Ascending aorta (tissue), 2 donors: Measurements from ENCODE around the gene ACIN1. TPM values are rescaled to one million over a fixed set of nuclear protein-coding genes. Genes with fewer than 3 reads are reported as not detected.
"Not testable (repeated sequence)": the region's sequence is repeated elsewhere in the genome, so short reads cannot be mapped to it uniquely, and the experiment has no call there.

ENCODE experiments used
- DNase-seq, 2 donors: peaks; one replicate each; pipeline ENCODE4 v3.0.0-alpha.2; 2019; ENCODE audit warnings: low spot score in 2 of 2
- H3K27ac ChIP-seq, 2 donors: fragments of 200-600 bp; sonication (generic); one replicate each; pipeline ENCODE4 v1.5.1; 2016 to 2017; ENCODE audit warnings: mild to moderate bottlenecking in 1 of 2
- H3K27me3 ChIP-seq: fragments of 200-600 bp; sonication (generic); one replicate; pipeline ENCODE4 v1.5.1; 2017
- H3K36me3 ChIP-seq, 2 donors: fragments of 200-600 bp; sonication (generic); one replicate each; pipeline ENCODE4 v1.5.1; 2016
- H3K4me1 ChIP-seq, 2 donors: fragments of 200-600 bp; sonication (generic); one replicate each; pipeline ENCODE4 v1.5.1; 2016 to 2017; ENCODE audit warnings: mild to moderate bottlenecking in 1 of 2
- H3K4me3 ChIP-seq, 2 donors: fragments of 200-600 bp; sonication (generic); one replicate each; pipeline ENCODE4 v1.5.1; 2016 to 2017; ENCODE audit warnings: mild to moderate bottlenecking in 1 of 2
- H3K9me3 ChIP-seq, 2 donors: fragments of 200-600 bp; sonication (generic); one replicate each; pipeline ENCODE4 v1.5.1; 2016
- intact Hi-C: fragments of 100-400 bp; cut with DNase I; formaldehyde crosslinking; loops from one replicate; pipeline ENCODE4 v1.15.1; 2023
- total RNA-seq: library from RNA; depleted of rRNA; stranded (reverse); fragments of >200 nt; gene quantifications from one replicate; pipeline ENCODE4 v1.1.0, GENCODE V29; 2016
- TF ChIP-seq, protein P1 (sequence below), 3 experiments: fragments of 200-600 bp in 2 of 3; fragments of 450-650 bp in 1 of 3; sonication (generic) in 2 of 3; IDR thresholded peaks; one replicate each; pipeline ENCODE4 v1.5.1; 2016 to 2019; ENCODE audit warnings: antibody characterized with exemption in 3 of 3, mild to moderate bottlenecking in 1 of 3, moderate library complexity in 1 of 3

ACIN1 gene
- total RNA-seq, 1 donor from 2014 or later = 58.9 TPM

- H3K27me3 ChIP-seq = no peaks in the 10 kb centered on the region
- TF ChIP-seq, protein P1, sequence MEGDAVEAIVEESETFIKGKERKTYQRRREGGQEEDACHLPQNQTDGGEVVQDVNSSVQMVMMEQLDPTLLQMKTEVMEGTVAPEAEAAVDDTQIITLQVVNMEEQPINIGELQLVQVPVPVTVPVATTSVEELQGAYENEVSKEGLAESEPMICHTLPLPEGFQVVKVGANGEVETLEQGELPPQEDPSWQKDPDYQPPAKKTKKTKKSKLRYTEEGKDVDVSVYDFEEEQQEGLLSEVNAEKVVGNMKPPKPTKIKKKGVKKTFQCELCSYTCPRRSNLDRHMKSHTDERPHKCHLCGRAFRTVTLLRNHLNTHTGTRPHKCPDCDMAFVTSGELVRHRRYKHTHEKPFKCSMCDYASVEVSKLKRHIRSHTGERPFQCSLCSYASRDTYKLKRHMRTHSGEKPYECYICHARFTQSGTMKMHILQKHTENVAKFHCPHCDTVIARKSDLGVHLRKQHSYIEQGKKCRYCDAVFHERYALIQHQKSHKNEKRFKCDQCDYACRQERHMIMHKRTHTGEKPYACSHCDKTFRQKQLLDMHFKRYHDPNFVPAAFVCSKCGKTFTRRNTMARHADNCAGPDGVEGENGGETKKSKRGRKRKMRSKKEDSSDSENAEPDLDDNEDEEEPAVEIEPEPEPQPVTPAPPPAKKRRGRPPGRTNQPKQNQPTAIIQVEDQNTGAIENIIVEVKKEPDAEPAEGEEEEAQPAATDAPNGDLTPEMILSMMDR (IDR thresholded peaks at IDR 0.05) = no peak
- H3K36me3 ChIP-seq = no peaks in the 10 kb centered on the region
- no peak for DNase-seq
- no peaks in the 10 kb centered on the region for H3K9me3 ChIP-seq
- intact Hi-C loops = no loop called here
- H3K4me3 ChIP-seq = no peak overlapping the region
- H3K27ac ChIP-seq = no peak overlapping the region
- H3K4me1 ChIP-seq = peaks cover 0 to 3% of the 10 kb centered on the region in 2 donors
These were observed 19.2 kb upstream of the ACIN1 start for GRCh38 chr14:23114120-23114458.

- no peak overlapping the region for H3K4me3 ChIP-seq
- H3K27ac ChIP-seq = no peak overlapping the region
- TF ChIP-seq, protein P1 (IDR thresholded peaks at IDR 0.05) = no peak
- H3K36me3 ChIP-seq = no peaks in the 10 kb centered on the region
- H3K4me1 ChIP-seq = peaks cover 0 to 3% of the 10 kb centered on the region in 2 donors
- H3K27me3 ChIP-seq = no peaks in the 10 kb centered on the region
- intact Hi-C loops = no loop called here
- H3K9me3 ChIP-seq = no peaks in the 10 kb centered on the region
- DNase-seq = no peak
These were observed 18.6 kb upstream of the ACIN1 start for GRCh38 chr14:23113431-23114119.

DNA sequence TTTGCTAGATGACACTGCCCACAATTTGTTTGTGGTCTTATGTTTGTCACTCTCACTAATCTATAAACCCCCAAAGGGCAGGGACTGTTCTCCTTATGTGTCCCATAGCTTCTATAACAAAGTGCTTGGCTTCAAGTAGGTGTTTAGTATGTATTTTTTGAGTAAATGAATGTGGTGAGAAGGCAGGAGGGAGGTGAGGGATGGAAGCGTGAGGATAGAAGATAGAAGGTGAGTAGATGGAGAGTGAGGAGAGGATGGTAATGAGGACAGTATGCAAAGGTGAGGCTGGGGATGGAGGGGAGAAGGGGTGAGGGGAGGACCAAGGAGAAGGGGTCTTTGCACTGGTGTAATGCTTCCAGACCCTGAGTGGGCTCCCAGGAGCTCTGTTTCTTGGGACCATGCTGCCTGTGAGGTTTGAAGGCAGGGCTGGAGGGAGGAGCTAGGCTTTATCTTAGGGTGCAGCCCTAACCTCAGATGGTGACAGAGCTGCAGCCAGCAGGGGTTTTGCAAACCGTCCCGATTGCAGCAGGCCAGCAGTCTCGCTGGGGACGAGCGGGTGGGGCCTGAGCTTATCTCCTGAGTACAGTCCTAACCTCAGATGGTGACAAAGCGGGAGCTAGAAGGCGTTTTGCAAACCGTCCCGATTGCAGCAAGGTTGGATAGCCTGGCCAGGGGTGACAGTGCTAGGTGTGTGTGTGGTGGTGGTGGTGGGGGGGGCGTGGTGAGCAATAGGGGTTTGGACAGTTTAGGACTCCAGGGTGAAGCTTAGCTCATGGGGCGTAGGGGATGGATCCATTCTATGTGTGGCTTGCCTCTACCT, 17.6 kb upstream of the ACIN1 start:
- H3K4me1 ChIP-seq = peaks cover 0 to 3% of the 10 kb centered on the region in 2 donors
- H3K4me3 ChIP-seq = no peak overlapping the region
- TF ChIP-seq, protein P1 (IDR thresholded peaks at IDR 0.05) = no peak
- H3K36me3 ChIP-seq = no peaks in the 10 kb centered on the region
- no peaks in the 10 kb centered on the region for H3K9me3 ChIP-seq
- no peaks in the 10 kb centered on the region for H3K27me3 ChIP-seq
- no peak overlapping the region for H3K27ac ChIP-seq
- intact Hi-C loops = no loop called here
- no peak for DNase-seq

GRCh38 chr14:23110579-23111365, 15.8 kb upstream of the ACIN1 start:
- DNase-seq = no peak
- Histone ChIP-seq H3K4me3 (no peak overlapping the region), H3K36me3 (no peaks in the 10 kb centered on the region), H3K9me3 (no peaks in the 10 kb centered on the region), H3K4me1 (peaks cover 0 to 3% of the 10 kb centered on the region in 2 donors), H3K27me3 (no peaks in the 10 kb centered on the region), H3K27ac (no peak overlapping the region)
- TF ChIP-seq, protein P1 (IDR thresholded peaks at IDR 0.05) = no peak
- intact Hi-C loops = no loop called here

GRCh38 chr14:23109769-23110168, 14.8 kb upstream of the ACIN1 start:
- TF ChIP-seq, protein P1 (IDR thresholded peaks at IDR 0.05) = no peak
- DNase-seq = no peak
- Histone ChIP-seq H3K9me3 (no peaks in the 10 kb centered on the region), H3K27ac (no peak overlapping the region), H3K27me3 (no peaks in the 10 kb centered on the region), H3K4me1 (peaks cover 0 to 3% of the 10 kb centered on the region in 2 donors), H3K4me3 (no peak overlapping the region), H3K36me3 (no peaks in the 10 kb centered on the region)
- intact Hi-C loops = loop anchor here (1.0 kb wide), 1 partner anchor 31 kb away; no protein-coding TSS in a partner anchor

DNA sequence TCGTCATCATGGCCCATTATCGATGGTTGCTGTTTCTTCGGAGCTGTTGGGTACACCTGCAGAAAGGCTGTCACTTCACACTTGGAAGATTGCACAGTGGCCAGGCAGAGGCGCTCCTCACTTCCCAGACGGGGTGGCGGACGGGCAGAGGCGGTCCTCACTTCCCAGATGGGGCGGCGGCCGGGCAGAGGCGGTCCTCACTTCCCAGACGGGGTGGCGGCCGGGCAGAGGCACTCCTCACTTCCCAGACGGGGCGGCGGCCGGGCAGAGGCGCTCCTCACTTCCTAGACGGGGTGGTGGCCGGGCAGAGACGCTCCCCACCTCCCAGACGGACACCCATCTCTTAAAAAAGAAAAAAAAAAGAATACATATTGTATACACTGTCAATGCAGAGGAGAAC, 13.2 kb upstream of the ACIN1 start:
- H3K4me1 ChIP-seq, DNase-seq, H3K4me3 ChIP-seq, H3K36me3 ChIP-seq, H3K27ac ChIP-seq, H3K27me3 ChIP-seq, H3K9me3 ChIP-seq, intact Hi-C loops: not testable (repeated sequence)

DNA sequence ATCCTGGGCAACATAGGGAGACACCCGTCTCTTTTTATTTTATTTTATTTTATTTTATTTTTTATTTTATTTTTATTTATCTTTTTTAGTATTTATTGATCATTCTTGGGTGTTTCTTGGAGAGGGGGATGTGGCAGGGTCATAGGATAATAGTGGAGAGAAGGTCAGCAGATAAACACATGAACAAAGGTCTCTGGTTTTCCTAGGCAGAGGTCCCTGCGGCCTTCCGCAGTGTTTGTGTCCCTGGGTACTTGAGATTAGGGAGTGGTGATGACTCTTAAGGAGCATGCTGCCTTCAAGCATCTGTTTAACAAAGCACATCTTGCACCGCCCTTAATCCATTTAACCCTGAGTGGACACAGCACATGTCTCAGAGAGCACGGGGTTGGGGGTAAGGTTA, 12.7 kb upstream of the ACIN1 start:
- H3K27ac ChIP-seq, H3K27me3 ChIP-seq, H3K36me3 ChIP-seq, H3K9me3 ChIP-seq, H3K4me1 ChIP-seq, intact Hi-C loops, H3K4me3 ChIP-seq, DNase-seq: not testable (repeated sequence)
